IPS-15b (cell line): ENCODE measurements around the gene FAM171A1.

Source experiments
- H3K27me3 ChIP-seq: one replicate; pipeline ENCODE4 v1.6.1; 2013; ENCODE audit warnings: low read length; ENCODE audit not compliant: control insufficient read depth, insufficient read depth
- H3K36me3 ChIP-seq: one replicate; pipeline ENCODE4 v1.6.1; 2013; ENCODE audit warnings: low read length; ENCODE audit not compliant: control insufficient read depth, insufficient read depth
- H3K4me1 ChIP-seq: one replicate; pipeline ENCODE4 v1.6.1; 2013; ENCODE audit warnings: mild to moderate bottlenecking, low read length; ENCODE audit not compliant: control insufficient read depth, insufficient read depth
- H3K4me3 ChIP-seq: one replicate; pipeline ENCODE4 v1.5.1; 2013; ENCODE audit warnings: low read depth, low read length
- H3K9ac ChIP-seq: one replicate; pipeline ENCODE4 v1.6.1; 2013; ENCODE audit warnings: low read depth, mild to moderate bottlenecking, low read length
- H3K9me3 ChIP-seq: one replicate; pipeline ENCODE4 v1.6.1; 2013; ENCODE audit warnings: mild to moderate bottlenecking, low read length; ENCODE audit not compliant: control insufficient read depth, insufficient read depth

The FAM171A1 gene

DNA sequence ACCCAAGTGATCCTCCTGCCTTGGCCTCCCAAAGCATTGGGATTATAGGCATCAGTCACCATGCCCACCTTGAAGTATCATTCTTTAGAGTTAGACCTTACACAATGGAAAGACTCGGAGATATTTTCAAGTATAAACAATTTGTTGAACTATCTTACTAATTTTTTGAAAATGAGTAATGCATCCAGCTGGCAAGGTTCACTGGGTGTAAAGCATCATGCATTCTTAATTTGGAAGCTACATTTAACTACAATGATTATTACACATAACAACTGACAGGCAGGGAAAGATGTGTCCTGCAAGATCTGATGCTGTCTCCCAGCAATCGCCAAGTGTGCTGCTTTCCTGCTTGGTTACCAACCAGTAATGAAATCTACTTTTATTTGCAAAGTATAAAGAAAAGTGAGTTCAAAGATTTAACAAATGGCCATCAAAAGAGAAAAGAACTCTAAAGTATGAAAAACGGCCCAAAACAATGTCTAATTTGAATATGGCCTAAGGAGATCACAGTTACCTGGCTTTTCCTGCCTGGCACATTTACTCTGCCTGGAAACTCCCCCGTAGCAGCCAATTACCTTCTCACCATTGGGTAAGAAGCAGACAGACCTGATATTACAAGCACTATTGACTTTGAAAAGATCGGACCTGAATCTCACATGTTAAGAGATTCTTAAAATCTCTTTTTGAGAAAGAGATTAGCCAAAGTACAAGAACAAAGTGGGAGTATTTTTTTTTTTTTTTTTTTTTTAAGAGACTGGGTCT, 143.3 kb downstream of the FAM171A1 start:
- Histone ChIP-seq H3K9me3 (no peaks in the 10 kb centered on the region), H3K9ac (no peak overlapping the region), H3K36me3 (peaks cover 3% of the 10 kb centered on the region), H3K27me3 (no peaks in the 10 kb centered on the region), H3K4me3 (no peak overlapping the region), H3K4me1 (no peaks in the 10 kb centered on the region)

DNA sequence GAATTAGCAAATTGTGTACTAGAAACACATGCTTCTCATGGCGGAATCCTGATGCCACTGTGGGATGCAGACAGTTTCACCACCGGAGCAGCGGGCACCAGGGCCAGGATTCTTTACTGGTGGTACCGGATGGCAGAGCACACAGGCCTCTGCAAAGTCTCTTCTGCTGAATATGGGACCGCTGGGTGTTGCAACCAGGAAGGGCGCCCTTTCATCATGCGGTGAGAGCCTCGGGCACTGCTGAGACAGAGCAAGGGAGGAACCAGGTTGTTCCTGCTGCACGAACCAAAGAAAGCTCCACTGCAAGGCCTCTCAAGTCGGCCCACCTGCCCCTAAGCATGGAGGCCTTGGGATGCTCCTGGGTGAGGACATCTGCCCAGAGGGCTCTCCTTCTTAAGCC, 145.6 kb downstream of the FAM171A1 start:
- peaks cover 3% of the 10 kb centered on the region for H3K36me3 ChIP-seq
- H3K4me3 ChIP-seq, result no peak overlapping the region
- no peak overlapping the region for H3K9ac ChIP-seq
- no peaks in the 10 kb centered on the region for H3K4me1 ChIP-seq
- no peaks in the 10 kb centered on the region for H3K9me3 ChIP-seq
- no peaks in the 10 kb centered on the region for H3K27me3 ChIP-seq

DNA sequence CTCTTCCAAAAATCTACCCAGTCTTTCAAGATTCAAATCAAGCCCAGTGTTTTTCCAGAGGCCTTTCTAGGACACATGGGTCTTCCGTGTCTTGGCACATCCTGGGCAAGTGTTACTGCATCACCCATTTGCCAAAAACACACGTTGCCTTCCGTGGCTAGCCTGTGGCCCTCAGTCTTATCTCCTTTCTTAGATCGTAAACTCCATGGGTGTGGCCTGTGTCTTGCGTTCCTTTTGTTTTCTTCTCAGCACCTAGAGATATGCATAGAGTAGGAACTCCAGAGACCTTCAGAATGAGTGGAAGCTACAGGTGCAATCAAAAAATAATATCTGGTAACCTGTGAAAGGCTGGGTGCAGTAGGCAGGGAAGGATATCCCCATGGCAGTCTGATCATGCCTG, 146.1 kb downstream of the FAM171A1 start:
- Histone ChIP-seq H3K4me3 (no peak overlapping the region), H3K9me3 (no peaks in the 10 kb centered on the region), H3K27me3 (no peaks in the 10 kb centered on the region), H3K4me1 (no peaks in the 10 kb centered on the region), H3K9ac (no peak overlapping the region), H3K36me3 (peaks cover 3% of the 10 kb centered on the region)

DNA sequence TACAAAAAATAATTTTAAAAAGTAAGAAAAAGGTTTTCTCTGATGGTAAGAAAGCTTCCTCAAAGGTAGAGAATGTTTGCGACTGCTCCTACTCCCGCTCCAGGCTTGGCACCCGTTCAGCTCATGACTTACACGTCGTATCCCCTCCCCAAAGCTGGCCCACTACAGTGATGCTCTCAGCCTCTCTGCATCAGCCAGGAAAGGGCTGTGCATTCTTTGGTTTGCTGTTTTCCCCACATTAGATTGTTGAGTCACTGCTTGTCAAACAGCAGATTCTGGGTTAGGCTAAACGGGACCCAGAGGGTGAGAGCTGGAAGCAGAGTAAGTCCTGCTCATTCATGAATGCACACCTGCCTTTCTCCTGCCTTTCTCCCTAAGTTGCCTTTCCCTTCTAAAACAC, 147.9 kb downstream of the FAM171A1 start:
- H3K4me1 ChIP-seq, result no peaks in the 10 kb centered on the region
- H3K27me3 ChIP-seq, result no peaks in the 10 kb centered on the region
- no peaks in the 10 kb centered on the region for H3K9me3 ChIP-seq
- no peak overlapping the region for H3K4me3 ChIP-seq
- H3K9ac ChIP-seq, result no peak overlapping the region
- peaks cover 3% of the 10 kb centered on the region for H3K36me3 ChIP-seq

DNA sequence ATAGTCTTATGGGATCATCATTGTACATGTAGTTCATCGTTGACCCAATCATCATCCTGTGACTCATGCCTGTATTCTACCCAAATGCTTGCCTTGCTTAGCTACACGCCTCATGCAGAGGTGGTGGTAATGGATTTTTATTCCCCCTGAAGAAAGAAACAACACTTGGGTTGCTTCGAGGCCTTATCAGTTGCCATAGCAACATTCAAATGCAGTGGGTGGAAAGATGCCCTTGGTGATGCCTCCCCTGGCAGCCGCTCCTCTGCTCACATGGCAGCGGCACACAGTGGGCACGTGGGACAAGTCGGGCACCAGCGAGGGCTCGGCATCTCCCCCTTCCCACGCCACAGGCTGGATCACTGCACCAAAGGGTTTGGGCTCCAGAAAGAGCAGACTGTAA, 148.6 kb downstream of the FAM171A1 start:
- no peak overlapping the region for H3K4me3 ChIP-seq
- H3K27me3 ChIP-seq, result no peaks in the 10 kb centered on the region
- H3K9ac ChIP-seq, result no peak overlapping the region
- peaks cover 3% of the 10 kb centered on the region for H3K36me3 ChIP-seq
- no peaks in the 10 kb centered on the region for H3K4me1 ChIP-seq
- no peaks in the 10 kb centered on the region for H3K9me3 ChIP-seq

DNA sequence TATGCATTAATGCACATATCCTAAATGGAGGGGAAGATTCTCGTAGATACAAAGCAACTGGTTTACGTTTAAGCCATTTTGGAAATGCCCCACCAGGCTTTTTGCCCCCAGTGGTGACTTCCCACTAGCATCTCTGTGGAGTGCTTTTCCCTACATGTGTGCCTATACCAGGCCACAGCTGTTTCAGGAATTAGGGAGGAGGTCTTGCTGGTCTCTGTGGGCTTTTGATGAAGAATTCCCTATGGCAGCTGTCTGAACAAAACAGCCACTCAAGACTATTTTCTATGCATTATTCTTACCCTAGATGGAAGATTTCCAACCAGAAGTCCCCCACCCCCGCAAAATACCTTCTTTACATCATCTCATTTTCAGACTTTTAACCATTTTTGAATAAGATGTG, 150.6 kb downstream of the FAM171A1 start:
- Histone ChIP-seq H3K4me1 (no peaks in the 10 kb centered on the region), H3K9me3 (no peaks in the 10 kb centered on the region), H3K4me3 (no peak overlapping the region), H3K9ac (no peak overlapping the region), H3K27me3 (no peaks in the 10 kb centered on the region), H3K36me3 (no peaks in the 10 kb centered on the region)

DNA sequence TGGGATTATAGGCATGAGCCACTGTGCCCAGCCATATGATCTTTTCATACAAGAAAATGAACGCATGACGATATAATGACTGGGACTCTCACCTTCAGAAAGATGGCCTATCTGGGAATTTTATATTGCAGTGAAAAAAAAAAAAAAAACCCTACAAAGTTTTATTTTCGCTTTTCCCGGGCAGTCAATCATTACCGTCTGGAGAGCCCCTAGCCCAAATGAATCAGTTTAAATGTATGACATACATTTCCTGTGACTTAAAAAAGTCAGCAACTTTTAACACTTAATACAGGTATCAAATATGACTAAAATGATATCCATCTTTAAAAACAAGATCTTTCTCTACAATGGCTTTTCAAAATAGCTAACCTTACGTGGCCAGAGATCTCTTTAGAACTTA, 154.4 kb downstream of the FAM171A1 start:
- H3K36me3 ChIP-seq, result peaks cover 10% of the 10 kb centered on the region

DNA sequence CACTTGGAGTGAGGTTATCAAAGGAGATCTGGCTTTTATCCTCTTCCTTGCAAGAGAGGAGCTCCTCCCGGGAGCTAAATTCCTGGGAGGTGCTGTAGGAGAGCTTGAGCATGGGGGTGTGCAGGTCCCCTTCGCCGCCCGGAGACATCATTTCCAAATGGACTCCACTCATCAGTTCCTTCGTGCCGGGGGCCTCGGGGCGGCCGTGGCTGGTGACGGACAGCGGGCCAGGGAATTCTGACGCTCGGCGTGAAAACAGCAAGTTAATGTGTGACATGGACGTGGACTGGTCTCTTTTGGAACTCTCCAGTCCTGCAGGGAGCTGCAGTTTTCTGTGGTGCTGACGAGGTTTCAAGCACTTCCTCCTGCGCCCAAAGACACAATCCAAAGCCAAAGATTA, 156.9 kb downstream of the FAM171A1 start:
- no peak overlapping the region for H3K9ac ChIP-seq
- no peak overlapping the region for H3K4me3 ChIP-seq
- no peaks in the 10 kb centered on the region for H3K27me3 ChIP-seq
- no peaks in the 10 kb centered on the region for H3K9me3 ChIP-seq
- peaks cover 5% of the 10 kb centered on the region for H3K4me1 ChIP-seq
- peaks cover 10% of the 10 kb centered on the region for H3K36me3 ChIP-seq

More for the DNA sequence above, 154.4 kb downstream of the FAM171A1 start:
- Histone ChIP-seq H3K9me3 (no peaks in the 10 kb centered on the region), H3K4me1 (no peaks in the 10 kb centered on the region), H3K4me3 (no peak overlapping the region), H3K9ac (no peak overlapping the region), H3K27me3 (no peaks in the 10 kb centered on the region)

DNA sequence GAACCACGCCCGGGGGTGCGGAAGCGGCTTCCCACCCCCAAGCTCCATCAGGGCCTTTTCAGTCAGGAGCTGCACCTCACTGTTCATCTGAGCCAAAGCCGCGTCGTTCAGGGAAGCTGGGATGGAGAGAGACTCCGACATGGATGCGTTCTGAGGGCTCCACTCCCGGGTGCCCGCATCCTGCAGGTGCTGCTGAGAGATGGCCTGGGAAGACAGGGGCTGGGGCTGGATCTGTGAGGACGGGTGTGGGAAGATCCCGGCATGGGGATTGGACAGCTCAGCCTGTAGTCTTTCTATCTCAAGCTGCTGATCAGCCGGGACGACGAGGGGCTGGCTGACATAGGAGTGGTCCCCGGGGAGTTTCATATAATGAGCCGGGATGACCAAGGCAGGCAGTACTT, 157.6 kb downstream of the FAM171A1 start:
- no peaks in the 10 kb centered on the region for H3K27me3 ChIP-seq
- H3K9ac ChIP-seq, result no peak overlapping the region
- H3K36me3 ChIP-seq, result peaks cover 10% of the 10 kb centered on the region
- no peak overlapping the region for H3K4me3 ChIP-seq
- H3K9me3 ChIP-seq, result no peaks in the 10 kb centered on the region
- peaks cover 5% of the 10 kb centered on the region for H3K4me1 ChIP-seq

DNA sequence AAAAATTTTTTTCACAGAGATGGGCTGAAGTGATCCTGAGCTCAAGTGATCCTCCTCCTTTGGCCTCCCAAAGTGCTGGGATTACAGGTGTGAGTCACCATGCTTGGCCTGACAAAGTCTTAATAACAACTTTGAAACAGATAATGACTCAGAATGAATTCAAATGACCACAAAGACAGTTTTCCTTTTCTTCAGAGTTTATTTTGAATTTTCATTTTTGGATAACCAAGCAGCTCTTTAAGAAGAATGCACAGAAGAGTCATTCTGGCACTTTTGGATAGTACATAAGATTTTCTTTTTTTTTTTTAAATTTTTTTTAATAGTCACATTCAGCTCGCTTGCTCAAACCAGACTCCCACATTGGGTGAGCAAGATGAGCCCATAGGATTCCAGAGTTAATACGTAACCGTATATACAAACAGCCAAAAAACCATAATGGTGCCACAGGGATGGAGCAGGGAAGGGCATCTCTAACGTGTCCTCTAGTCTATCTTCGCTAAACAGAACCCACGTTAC, 159.6 kb downstream of the FAM171A1 start:
- no peaks in the 10 kb centered on the region for H3K9me3 ChIP-seq
- H3K4me1 ChIP-seq, result peaks cover 5% of the 10 kb centered on the region
- no peak overlapping the region for H3K9ac ChIP-seq
- peaks cover 10% of the 10 kb centered on the region for H3K36me3 ChIP-seq
- H3K27me3 ChIP-seq, result no peaks in the 10 kb centered on the region
- H3K4me3 ChIP-seq, result no peak overlapping the region

DNA sequence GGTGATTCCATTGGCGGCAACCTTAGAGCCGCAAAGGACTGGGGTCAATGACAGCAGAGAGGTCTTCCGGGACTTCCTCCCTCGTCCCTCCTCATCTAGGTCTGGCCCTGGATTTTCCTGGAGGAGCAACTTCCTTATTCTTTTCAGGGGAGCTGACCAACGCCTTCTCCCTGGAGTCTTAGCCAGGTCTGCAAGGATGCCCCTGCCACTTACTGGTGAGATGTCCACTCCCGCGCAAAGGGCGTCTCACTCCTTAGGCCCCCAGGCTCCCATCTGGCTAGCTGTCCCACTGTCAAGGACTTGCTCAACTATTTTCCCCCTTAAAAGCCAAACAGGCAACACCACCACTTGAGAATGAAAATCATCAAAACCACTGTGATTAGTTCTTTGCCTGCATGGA, 160.6 kb downstream of the FAM171A1 start:
- Histone ChIP-seq H3K36me3 (peaks cover 10% of the 10 kb centered on the region), H3K27me3 (no peaks in the 10 kb centered on the region), H3K4me3 (no peak overlapping the region), H3K9ac (no peak overlapping the region), H3K9me3 (no peaks in the 10 kb centered on the region), H3K4me1 (peaks cover 5% of the 10 kb centered on the region)

DNA sequence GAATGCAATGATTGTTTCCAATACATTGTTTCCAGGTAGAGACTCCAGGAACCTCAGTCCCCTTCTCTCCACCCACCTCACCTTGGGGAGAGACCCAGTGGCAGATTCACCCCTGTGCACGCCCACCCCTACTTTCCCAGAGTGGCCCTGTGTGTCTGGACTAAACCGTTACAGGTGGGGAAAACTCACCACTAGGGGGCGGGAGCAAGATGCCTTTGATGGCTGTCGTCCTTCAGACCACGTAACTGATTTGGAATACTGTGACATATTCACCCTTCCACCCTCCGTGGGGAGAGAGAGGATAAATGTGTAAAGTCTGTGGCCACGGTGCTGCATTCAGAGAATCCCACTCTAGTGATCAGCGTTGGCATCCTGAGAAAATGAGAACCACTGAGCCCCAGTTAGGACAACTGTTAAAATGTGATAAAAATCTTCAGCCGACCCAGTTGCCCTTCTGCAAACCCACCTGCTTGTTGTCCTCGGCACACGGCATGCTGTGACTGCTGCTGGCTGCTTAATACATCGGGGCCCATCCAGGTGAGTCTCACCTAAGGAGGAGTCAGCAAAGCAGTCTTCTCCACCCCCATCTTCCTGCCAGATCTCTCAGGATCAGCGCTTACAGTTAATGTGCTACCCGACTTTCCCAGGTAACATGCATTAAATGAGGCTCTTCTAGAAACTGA, 161.1 kb downstream of the FAM171A1 start:
- no peaks in the 10 kb centered on the region for H3K9me3 ChIP-seq

More for the DNA sequence above, 161.1 kb downstream of the FAM171A1 start:
- Histone ChIP-seq H3K36me3 (peaks cover 10% of the 10 kb centered on the region), H3K4me1 (peaks cover 5% of the 10 kb centered on the region), H3K27me3 (no peaks in the 10 kb centered on the region), H3K9ac (no peak overlapping the region), H3K4me3 (no peak overlapping the region)
